Liver (tissue), 9 donors: ENCODE data around the gene CPLX4. TPM values are rescaled to one million over a fixed set of nuclear protein-coding genes. Genes with fewer than 3 reads are reported as not detected.

Experiments
- DNase-seq: peaks from one replicate; pipeline ENCODE4 v3.0.0-alpha.2; 2017; ENCODE audit warnings: low spot score
- H3K27ac ChIP-seq, 2 donors: one replicate each; pipeline ENCODE4 v1.7.0; 2013; ENCODE audit warnings: inconsistent platforms in 2 of 2, low read length in 2 of 2, control low read depth in 1 of 2, low read depth in 1 of 2, mild to moderate bottlenecking in 1 of 2
- H3K27me3 ChIP-seq, 4 donors: one replicate each; pipeline versions ENCODE4 v1.6.1 to v1.7.0; 2013; ENCODE audit warnings: low read length in 3 of 4, inconsistent platforms in 1 of 4, mild to moderate bottlenecking in 1 of 4, moderate library complexity in 1 of 4; ENCODE audit not compliant: control insufficient read depth in 4 of 4, insufficient read depth in 4 of 4
- H3K36me3 ChIP-seq, 4 donors: one replicate each; pipeline versions ENCODE4 v1.6.1 to v1.7.0; 2013; ENCODE audit warnings: low read length in 3 of 4, mild to moderate bottlenecking in 3 of 4, low read depth in 1 of 4, moderate library complexity in 1 of 4; ENCODE audit not compliant: control insufficient read depth in 4 of 4, insufficient read depth in 3 of 4
- H3K4me1 ChIP-seq, 4 donors: one replicate each; pipeline versions ENCODE4 v1.6.1 to v1.7.0; 2013; ENCODE audit warnings: low read length in 3 of 4, mild to moderate bottlenecking in 3 of 4, moderate library complexity in 1 of 4; ENCODE audit not compliant: control insufficient read depth in 4 of 4, insufficient read depth in 4 of 4
- H3K4me3 ChIP-seq, 3 donors: one replicate each; pipeline versions ENCODE4 v1.6.1 to v1.7.0; 2013; ENCODE audit warnings: low read length in 3 of 3, control low read depth in 1 of 3, low read depth in 1 of 3, mild to moderate bottlenecking in 1 of 3
- H3K9ac ChIP-seq, 2 donors: one replicate each; pipeline ENCODE4 v1.7.0; 2013; ENCODE audit warnings: low read length in 2 of 2, mild to moderate bottlenecking in 2 of 2, moderate library complexity in 2 of 2, control low read depth in 1 of 2, low read depth in 1 of 2
- H3K9me3 ChIP-seq, 4 donors: one replicate each; pipeline versions ENCODE4 v1.6.1 to v1.7.0; 2013; ENCODE audit warnings: low read length in 3 of 4; ENCODE audit not compliant: control insufficient read depth in 4 of 4
- EGR1 ChIP-seq, 2 donors: IDR thresholded peaks; 2 replicates each; pipeline ENCODE4 v1.6.1; 2016 to 2018; ENCODE audit warnings: antibody characterized with exemption in 2 of 2, low read depth in 2 of 2
- FOXA1 ChIP-seq: IDR thresholded peaks from 2 replicates; pipeline ENCODE4 v1.6.1; 2016; ENCODE audit warnings: antibody characterized with exemption
- FOXA2 ChIP-seq: IDR thresholded peaks from 2 replicates; pipeline ENCODE4 v1.6.1; 2016; ENCODE audit warnings: antibody characterized with exemption
- GABPA ChIP-seq, 2 donors: IDR thresholded peaks in 1 of 2; conservative IDR thresholded peaks in 1 of 2; 2 replicates each; pipeline ENCODE4 v1.6.1; 2016; ENCODE audit warnings: antibody characterized with exemption in 2 of 2, mild to moderate bottlenecking in 1 of 2, moderate library complexity in 1 of 2
- HNF4A ChIP-seq, 2 donors: conservative IDR thresholded peaks; 2 replicates each; pipeline ENCODE4 v1.6.1; 2016; ENCODE audit warnings: antibody characterized with exemption in 2 of 2, mild to moderate bottlenecking in 2 of 2
- HNF4G ChIP-seq: IDR thresholded peaks from 2 replicates; pipeline ENCODE4 v1.6.1; 2016; ENCODE audit warnings: antibody characterized with exemption
- JUND ChIP-seq, 2 donors: IDR thresholded peaks; 2 replicates each; pipeline ENCODE4 v1.6.1; 2016; ENCODE audit warnings: antibody characterized with exemption in 2 of 2
- RXRA ChIP-seq, 2 donors: IDR thresholded peaks; 2 replicates each; pipeline ENCODE4 v1.6.1; 2017 to 2018; ENCODE audit warnings: antibody characterized with exemption in 2 of 2, mild to moderate bottlenecking in 1 of 2
- TAF1 ChIP-seq: conservative IDR thresholded peaks from 2 replicates; pipeline ENCODE4 v1.6.1; 2016; ENCODE audit warnings: antibody characterized with exemption, mild to moderate bottlenecking
- YY1 ChIP-seq: IDR thresholded peaks from 2 replicates; pipeline ENCODE4 v1.6.1; 2016; ENCODE audit warnings: antibody characterized with exemption, mild to moderate bottlenecking
- WGBS: extraction: QIAGEN DNeasy Blood & Tissue Kit; methylation state at CpG from one replicate; pipeline ENCODE4 v1.1.7; 2013; 5-methylcytosine and 5-hydroxymethylcytosine counted together
- polyA plus RNA-seq, 2 donors: library from polyadenylated mRNA; stranded (reverse) in 1 of 2; unstranded in 1 of 2; fragments of 200-250 nt in 1 of 2; fragments of >200 nt in 1 of 2; fragmentation: Nextera tagmentation in 1 of 2; extraction: Ambion mirVana in 1 of 2; gene quantifications; one replicate each; pipeline versions ENCODE4 v1.2.1 to v1.2.3, GENCODE V29; 2013 to 2015
- total RNA-seq, 2 donors: library from RNA; depleted of rRNA; stranded (reverse); fragments of >200 nt; gene quantifications; one replicate each; pipeline ENCODE4 v1.2.3, GENCODE V29; 2014
- TF ChIP-seq, protein P1 (sequence below): IDR thresholded peaks from 2 replicates; pipeline ENCODE4 v1.6.1; 2016; ENCODE audit warnings: antibody characterized with exemption, mild to moderate bottlenecking
- TF ChIP-seq, protein P2 (sequence below): IDR thresholded peaks from 2 replicates; pipeline ENCODE4 v1.6.1; 2016; ENCODE audit warnings: antibody characterized with exemption
- TF ChIP-seq, protein P3 (sequence below): IDR thresholded peaks from 2 replicates; pipeline ENCODE4 v1.6.1; 2016; ENCODE audit warnings: antibody characterized with exemption
- TF ChIP-seq, protein P4 (sequence below): fragments of 150-350 bp; IDR thresholded peaks from 2 replicates; pipeline ENCODE4 v1.5.1; 2017; ENCODE audit warnings: improper control_type of control experiment, low read depth, low read length; ENCODE audit not compliant: missing input control
- TF ChIP-seq, protein P5 (sequence below): IDR thresholded peaks from 2 replicates; pipeline ENCODE4 v1.6.1; 2016; ENCODE audit warnings: antibody characterized with exemption
- donor health status: healthy.
- donor health status: healthy.
- donor health status: healthy.
- donor health status: healthy.
- donor health status: healthy.

CPLX4 gene
- total and polyA plus RNA-seq, 4 donors: not detected

DNA sequence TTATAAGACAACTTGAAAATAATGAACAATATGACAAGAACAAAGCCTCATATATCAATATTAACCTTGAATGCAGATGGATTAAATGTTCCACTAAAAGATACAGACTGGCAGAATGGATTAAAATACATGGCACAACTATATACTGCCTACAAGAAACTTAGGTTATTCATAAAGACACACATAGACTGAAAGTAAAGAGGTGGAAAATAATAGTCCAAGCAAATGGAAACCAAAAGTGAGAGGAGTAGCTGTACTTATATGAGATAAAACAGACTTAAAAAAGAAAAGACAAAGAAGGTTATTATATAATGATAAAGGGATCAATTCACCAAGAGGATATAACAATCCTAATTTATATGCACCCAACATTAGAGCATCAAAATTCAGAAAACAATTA is 22.4 kb upstream of the CPLX4 start:
- Histone ChIP-seq H3K27ac (no peak overlapping the region), H3K4me1 (no peaks in the 10 kb centered on the region), H3K9me3 (no peaks in the 10 kb centered on the region), H3K4me3 (no peak overlapping the region), H3K27me3 (no peaks in the 10 kb centered on the region), H3K36me3 (peaks cover 16 to 64% (median 59%) of the 10 kb centered on the region in 4 donors), H3K9ac (no peak overlapping the region)
- no peak for DNase-seq
- TF ChIP-seq TAF1: no peak
- TF ChIP-seq, protein P1, sequence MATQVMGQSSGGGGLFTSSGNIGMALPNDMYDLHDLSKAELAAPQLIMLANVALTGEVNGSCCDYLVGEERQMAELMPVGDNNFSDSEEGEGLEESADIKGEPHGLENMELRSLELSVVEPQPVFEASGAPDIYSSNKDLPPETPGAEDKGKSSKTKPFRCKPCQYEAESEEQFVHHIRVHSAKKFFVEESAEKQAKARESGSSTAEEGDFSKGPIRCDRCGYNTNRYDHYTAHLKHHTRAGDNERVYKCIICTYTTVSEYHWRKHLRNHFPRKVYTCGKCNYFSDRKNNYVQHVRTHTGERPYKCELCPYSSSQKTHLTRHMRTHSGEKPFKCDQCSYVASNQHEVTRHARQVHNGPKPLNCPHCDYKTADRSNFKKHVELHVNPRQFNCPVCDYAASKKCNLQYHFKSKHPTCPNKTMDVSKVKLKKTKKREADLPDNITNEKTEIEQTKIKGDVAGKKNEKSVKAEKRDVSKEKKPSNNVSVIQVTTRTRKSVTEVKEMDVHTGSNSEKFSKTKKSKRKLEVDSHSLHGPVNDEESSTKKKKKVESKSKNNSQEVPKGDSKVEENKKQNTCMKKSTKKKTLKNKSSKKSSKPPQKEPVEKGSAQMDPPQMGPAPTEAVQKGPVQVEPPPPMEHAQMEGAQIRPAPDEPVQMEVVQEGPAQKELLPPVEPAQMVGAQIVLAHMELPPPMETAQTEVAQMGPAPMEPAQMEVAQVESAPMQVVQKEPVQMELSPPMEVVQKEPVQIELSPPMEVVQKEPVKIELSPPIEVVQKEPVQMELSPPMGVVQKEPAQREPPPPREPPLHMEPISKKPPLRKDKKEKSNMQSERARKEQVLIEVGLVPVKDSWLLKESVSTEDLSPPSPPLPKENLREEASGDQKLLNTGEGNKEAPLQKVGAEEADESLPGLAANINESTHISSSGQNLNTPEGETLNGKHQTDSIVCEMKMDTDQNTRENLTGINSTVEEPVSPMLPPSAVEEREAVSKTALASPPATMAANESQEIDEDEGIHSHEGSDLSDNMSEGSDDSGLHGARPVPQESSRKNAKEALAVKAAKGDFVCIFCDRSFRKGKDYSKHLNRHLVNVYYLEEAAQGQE: no peak
- no peak for TF ChIP-seq HNF4A (conservative IDR thresholded peaks at IDR 0.05)
- TF ChIP-seq, protein P2, sequence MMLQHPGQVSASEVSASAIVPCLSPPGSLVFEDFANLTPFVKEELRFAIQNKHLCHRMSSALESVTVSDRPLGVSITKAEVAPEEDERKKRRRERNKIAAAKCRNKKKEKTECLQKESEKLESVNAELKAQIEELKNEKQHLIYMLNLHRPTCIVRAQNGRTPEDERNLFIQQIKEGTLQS: no peak
- no peak for TF ChIP-seq FOXA1
- TF ChIP-seq HNF4G: no peak
- no peak for TF ChIP-seq RXRA (IDR thresholded peaks at IDR 0.05)
- TF ChIP-seq, protein P3, sequence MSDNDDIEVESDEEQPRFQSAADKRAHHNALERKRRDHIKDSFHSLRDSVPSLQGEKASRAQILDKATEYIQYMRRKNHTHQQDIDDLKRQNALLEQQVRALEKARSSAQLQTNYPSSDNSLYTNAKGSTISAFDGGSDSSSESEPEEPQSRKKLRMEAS: no peak
- TF ChIP-seq GABPA (IDR thresholded peaks at IDR 0.05 in 1 of 2, conservative IDR thresholded peaks at IDR 0.05 in 1 of 2): no peak
- TF ChIP-seq FOXA2: no peak
- TF ChIP-seq JUND (IDR thresholded peaks at IDR 0.05): no peak
- no peak for TF ChIP-seq YY1
- no peak for TF ChIP-seq EGR1 (IDR thresholded peaks at IDR 0.05; ENCODE audit: low read depth in 2 of 2)

DNA sequence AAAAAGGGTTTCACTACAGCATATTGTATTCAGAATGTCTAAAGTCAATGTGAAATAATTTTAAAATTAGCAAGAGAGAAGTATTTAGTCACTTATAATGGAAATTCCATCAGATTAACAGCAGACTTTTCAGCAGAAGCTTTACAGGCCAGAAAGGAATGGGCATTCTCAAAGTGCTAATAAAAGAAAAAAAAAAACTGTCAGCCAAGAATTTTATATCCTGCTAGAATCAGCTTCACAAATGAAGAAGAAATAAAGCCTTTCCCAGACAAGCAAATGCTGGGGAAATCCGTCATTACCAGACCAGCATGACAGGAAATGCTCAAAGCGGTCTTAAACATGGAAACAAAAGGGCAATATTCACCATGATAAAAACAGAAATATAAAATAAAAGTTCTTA is 21.9 kb upstream of the CPLX4 start:
- H3K36me3 ChIP-seq: peaks cover 13 to 64% (median 56%) of the 10 kb centered on the region in 4 donors

More for the DNA sequence above, 21.9 kb upstream of the CPLX4 start:
- H3K4me1 ChIP-seq: no peaks in the 10 kb centered on the region
- no peak for DNase-seq
- 97% methylated on average over 2 of the region's 2 CpGs for WGBS
- H3K9me3 ChIP-seq: no peaks in the 10 kb centered on the region
- H3K27me3 ChIP-seq: no peaks in the 10 kb centered on the region
- no peak overlapping the region for H3K4me3 ChIP-seq
- H3K9ac ChIP-seq: no peak overlapping the region
- TF ChIP-seq, protein P3: no peak
- TF ChIP-seq HNF4G: no peak
- TF ChIP-seq, protein P4, sequence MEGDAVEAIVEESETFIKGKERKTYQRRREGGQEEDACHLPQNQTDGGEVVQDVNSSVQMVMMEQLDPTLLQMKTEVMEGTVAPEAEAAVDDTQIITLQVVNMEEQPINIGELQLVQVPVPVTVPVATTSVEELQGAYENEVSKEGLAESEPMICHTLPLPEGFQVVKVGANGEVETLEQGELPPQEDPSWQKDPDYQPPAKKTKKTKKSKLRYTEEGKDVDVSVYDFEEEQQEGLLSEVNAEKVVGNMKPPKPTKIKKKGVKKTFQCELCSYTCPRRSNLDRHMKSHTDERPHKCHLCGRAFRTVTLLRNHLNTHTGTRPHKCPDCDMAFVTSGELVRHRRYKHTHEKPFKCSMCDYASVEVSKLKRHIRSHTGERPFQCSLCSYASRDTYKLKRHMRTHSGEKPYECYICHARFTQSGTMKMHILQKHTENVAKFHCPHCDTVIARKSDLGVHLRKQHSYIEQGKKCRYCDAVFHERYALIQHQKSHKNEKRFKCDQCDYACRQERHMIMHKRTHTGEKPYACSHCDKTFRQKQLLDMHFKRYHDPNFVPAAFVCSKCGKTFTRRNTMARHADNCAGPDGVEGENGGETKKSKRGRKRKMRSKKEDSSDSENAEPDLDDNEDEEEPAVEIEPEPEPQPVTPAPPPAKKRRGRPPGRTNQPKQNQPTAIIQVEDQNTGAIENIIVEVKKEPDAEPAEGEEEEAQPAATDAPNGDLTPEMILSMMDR: no peak
- TF ChIP-seq, protein P5, sequence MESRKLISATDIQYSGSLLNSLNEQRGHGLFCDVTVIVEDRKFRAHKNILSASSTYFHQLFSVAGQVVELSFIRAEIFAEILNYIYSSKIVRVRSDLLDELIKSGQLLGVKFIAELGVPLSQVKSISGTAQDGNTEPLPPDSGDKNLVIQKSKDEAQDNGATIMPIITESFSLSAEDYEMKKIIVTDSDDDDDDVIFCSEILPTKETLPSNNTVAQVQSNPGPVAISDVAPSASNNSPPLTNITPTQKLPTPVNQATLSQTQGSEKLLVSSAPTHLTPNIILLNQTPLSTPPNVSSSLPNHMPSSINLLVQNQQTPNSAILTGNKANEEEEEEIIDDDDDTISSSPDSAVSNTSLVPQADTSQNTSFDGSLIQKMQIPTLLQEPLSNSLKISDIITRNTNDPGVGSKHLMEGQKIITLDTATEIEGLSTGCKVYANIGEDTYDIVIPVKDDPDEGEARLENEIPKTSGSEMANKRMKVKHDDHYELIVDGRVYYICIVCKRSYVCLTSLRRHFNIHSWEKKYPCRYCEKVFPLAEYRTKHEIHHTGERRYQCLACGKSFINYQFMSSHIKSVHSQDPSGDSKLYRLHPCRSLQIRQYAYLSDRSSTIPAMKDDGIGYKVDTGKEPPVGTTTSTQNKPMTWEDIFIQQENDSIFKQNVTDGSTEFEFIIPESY: no peak
- H3K27ac ChIP-seq: no peak overlapping the region
